ENCODE results near the gene LYL1. TPM values are rescaled to one million over a fixed set of nuclear protein-coding genes. Genes with fewer than 3 reads are reported as not detected.

LYL1 gene
- total and polyA plus RNA-seq, 9 of the 15 experiments (the other 6 are each of a cell fraction or from before 2014, with no cell fraction given) = 1.3 to 266 (median 34.0) TPM

DNA sequence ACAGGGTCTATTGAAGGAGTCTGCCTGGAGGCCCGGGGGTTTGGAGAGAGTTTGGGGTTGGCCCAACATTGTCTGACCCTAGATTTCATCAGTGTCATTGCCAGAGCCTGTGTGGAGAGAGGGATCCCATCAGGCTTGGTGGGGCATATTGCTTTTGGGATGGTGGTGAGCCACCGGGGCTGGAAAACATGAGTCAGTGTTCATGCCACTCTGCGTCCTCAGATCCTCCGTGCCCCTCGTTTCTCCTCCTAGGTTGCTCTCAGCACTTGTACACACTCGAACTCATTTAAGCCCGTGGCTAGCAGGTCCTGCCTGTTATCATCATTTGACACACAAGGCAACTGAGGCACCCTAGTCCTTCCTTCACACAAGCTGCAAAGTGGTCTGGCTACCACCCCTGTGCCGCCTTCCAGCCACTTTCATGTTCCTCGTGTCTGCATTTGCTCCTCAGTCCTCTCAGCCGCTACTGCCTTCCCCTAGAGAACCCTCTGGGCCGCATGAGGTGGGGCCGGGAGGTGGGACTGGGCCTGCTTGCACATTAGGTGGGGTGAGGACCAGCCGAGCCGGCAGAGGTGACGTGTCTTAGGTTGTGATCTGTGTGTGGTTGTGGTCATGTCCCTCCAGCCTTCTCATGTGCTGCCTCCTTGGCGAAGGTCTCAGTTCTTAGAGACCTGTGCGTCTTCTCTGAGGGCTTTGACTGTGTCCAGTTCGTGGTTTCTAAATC lies 19.1 kb upstream of the LYL1 start:
- no peak overlapping the region; the same call in 2 of the 3 replicates for H3K27ac ChIP-seq (ENCODE audit: extremely low read depth, low read depth, low read length)
- peaks cover 60% of the 10 kb centered on the region for H4K20me1 ChIP-seq (replicated peaks; ENCODE audit: control insufficient read depth, insufficient read depth, low read length)
- no peaks in the 10 kb centered on the region for H3K27me3 ChIP-seq (ENCODE audit: control insufficient read depth in 2 of 2, insufficient read depth in 2 of 2, low read length in 2 of 2)
- POLR2A ChIA-PET = interaction anchor here (1.4 to 3.0 kb wide), 3 partner anchors 10 to 30 kb away, joined by 4 to 12 read pairs (median 4); partner anchors contain the start of genes IER2 and STX10
- WGBS (ENCODE audit: insufficient coverage, low coverage, missing lambda C conversion rate) = 87% methylated on average over 18 of the region's 18 CpGs
- no peak overlapping the region for H2AFZ ChIP-seq (ENCODE audit: low read depth, low read length)
- peaks cover 69% of the 10 kb centered on the region for H3K36me3 ChIP-seq (ENCODE audit: control insufficient read depth, insufficient read depth, low read length)
- in situ Hi-C loops (cut with MboI) = no loop called here
- FAIRE-seq (no peak), DNase-seq (ENCODE audit: extremely low read depth in 1 of 4, low spot score in 3 of 4) (no peak), ATAC-seq (no peak)
- H3K9me1 ChIP-seq (ENCODE audit: control insufficient read depth, insufficient read depth, low read length) = peaks cover 12% of the 10 kb centered on the region
- BruUV-seq (replicated peaks) = no TSS peak
- intact Hi-C loops (cut with micrococcal nuclease) = no loop called here
- H3K79me2 ChIP-seq (ENCODE audit: control insufficient read depth, insufficient read depth, low read length) = peaks cover 94% of the 10 kb centered on the region
- peaks cover 21 to 46% of the 10 kb centered on the region in 2 experiments; a peak in 4 of 5 replicates for H3K4me1 ChIP-seq (replicated peaks in 1 of 2; ENCODE audit: control insufficient read depth in 2 of 2, insufficient read depth in 2 of 2, low read length in 2 of 2)
- H3K4me2 ChIP-seq (ENCODE audit: insufficient read depth, low read length) = no peak overlapping the region
- no peaks in the 10 kb centered on the region for H3K9me3 ChIP-seq (replicated peaks; ENCODE audit: control insufficient read depth, insufficient read depth, low read depth, low read length)
- CTCF ChIA-PET (ENCODE audit: low intra/inter-chr PET ratio) = no interaction called here
- no peak overlapping the region for H3K4me3 ChIP-seq
- TF ChIP-seq RBFOX2 (IDR thresholded peaks at IDR 0.05; ENCODE audit: low read depth, low read length) (peak; percentile 56), FOXA1 (IDR thresholded peaks at IDR 0.05; ENCODE audit: borderline replicate concordance) (no peak), PYGO2 (tag; IDR thresholded peaks at IDR 0.05) (no peak), CREM (IDR thresholded peaks at IDR 0.05; ENCODE audit: low read depth) (no peak), POLR2G (IDR thresholded peaks at IDR 0.05; ENCODE audit: low read depth, low read length) (peak; percentile 36; the same call in 1 of the 2 replicates)
- TF ChIP-seq, protein P1, sequence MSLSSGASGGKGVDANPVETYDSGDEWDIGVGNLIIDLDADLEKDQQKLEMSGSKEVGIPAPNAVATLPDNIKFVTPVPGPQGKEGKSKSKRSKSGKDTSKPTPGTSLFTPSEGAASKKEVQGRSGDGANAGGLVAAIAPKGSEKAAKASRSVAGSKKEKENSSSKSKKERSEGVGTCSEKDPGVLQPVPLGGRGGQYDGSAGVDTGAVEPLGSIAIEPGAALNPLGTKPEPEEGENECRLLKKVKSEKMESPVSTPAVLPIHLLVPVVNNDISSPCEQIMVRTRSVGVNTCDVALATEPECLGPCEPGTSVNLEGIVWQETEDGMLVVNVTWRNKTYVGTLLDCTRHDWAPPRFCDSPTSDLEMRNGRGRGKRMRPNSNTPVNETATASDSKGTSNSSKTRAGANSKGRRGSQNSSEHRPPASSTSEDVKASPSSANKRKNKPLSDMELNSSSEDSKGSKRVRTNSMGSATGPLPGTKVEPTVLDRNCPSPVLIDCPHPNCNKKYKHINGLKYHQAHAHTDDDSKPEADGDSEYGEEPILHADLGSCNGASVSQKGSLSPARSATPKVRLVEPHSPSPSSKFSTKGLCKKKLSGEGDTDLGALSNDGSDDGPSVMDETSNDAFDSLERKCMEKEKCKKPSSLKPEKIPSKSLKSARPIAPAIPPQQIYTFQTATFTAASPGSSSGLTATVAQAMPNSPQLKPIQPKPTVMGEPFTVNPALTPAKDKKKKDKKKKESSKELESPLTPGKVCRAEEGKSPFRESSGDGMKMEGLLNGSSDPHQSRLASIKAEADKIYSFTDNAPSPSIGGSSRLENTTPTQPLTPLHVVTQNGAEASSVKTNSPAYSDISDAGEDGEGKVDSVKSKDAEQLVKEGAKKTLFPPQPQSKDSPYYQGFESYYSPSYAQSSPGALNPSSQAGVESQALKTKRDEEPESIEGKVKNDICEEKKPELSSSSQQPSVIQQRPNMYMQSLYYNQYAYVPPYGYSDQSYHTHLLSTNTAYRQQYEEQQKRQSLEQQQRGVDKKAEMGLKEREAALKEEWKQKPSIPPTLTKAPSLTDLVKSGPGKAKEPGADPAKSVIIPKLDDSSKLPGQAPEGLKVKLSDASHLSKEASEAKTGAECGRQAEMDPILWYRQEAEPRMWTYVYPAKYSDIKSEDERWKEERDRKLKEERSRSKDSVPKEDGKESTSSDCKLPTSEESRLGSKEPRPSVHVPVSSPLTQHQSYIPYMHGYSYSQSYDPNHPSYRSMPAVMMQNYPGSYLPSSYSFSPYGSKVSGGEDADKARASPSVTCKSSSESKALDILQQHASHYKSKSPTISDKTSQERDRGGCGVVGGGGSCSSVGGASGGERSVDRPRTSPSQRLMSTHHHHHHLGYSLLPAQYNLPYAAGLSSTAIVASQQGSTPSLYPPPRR (CRISPR knock-in tag; IDR thresholded peaks at IDR 0.05; ENCODE audit: borderline replicate concordance) = no peak
- peak overlapping the region; percentile 15 to 71; a peak in 3 of 4 replicates for H3K9ac ChIP-seq (ENCODE audit: insufficient read depth in 1 of 2, low read depth in 2 of 2, low read length in 2 of 2)

All from K562 (cell line).